Caco-2 (cell line): ENCODE results near the gene MEF2C. TPM values are rescaled to one million over a fixed set of nuclear protein-coding genes. Genes with fewer than 3 reads are reported as not detected.

Experiments used
- BruUV-seq: library from RNA; stranded (reverse); fragments of 400-500 nt; replicated peaks from 2 replicates; lab custom pipeline; 2021; lab: Mats Ljungman, UMichigan
- CTCF ChIA-PET: fragments of 300-600 bp; sonication (Branson Sonifier 250); formaldehyde crosslinking; loops from one replicate; lab custom pipeline; 2022; ENCODE audit warnings: antibody characterized with exemption; lab: Charles Lee
- POLR2A ChIA-PET: fragments of 300-600 bp; sonication (Branson Sonifier 250); formaldehyde crosslinking; loops from one replicate; lab custom pipeline; 2022; ENCODE audit warnings: antibody characterized with exemption; lab: Charles Lee
- DNase-seq, 2 experiments: peaks; one replicate each; pipeline versions ENCODE4 v3.0.0 to v3.0.0-alpha.2; 2020 to 2022
- H3K27me3 ChIP-seq: replicated peaks from 2 replicates; pipeline ENCODE4 v1.6.0; 2011; ENCODE audit warnings: low read length; ENCODE audit not compliant: control insufficient read depth, insufficient read depth
- H3K36me3 ChIP-seq: 2 replicates; pipeline ENCODE4 v1.5.1; 2011; ENCODE audit warnings: low read length; ENCODE audit not compliant: control insufficient read depth, insufficient read depth
- H3K4me1 ChIP-seq: fragments of 250-450 bp; sonication (Bioruptor Pico); 2 replicates; pipeline ENCODE4 v1.5.1; 2020; ENCODE audit warnings: mild to moderate bottlenecking
- H3K4me3 ChIP-seq: 2 replicates; pipeline ENCODE4 v1.5.1; 2011; ENCODE audit warnings: low read depth, mild to moderate bottlenecking, control low read depth, low read length
- H3K9me3 ChIP-seq: fragments of 250-450 bp; sonication (Bioruptor Pico); 2 replicates; pipeline ENCODE4 v1.5.1; 2020; ENCODE audit warnings: mild to moderate bottlenecking, moderate library complexity
- H3K27ac Mint-ChIP-seq: one replicate; pipeline ENCODE4 v1.8.0; 2022; ENCODE audit warnings: mixed read lengths; ENCODE audit not compliant: unreplicated experiment
- H3K27me3 Mint-ChIP-seq: one replicate; pipeline ENCODE4 v1.8.0; 2022; ENCODE audit warnings: mixed read lengths; ENCODE audit not compliant: insufficient read depth, unreplicated experiment
- H3K36me3 Mint-ChIP-seq: one replicate; pipeline ENCODE4 v1.8.0; 2022; ENCODE audit warnings: mild to moderate bottlenecking, mixed read lengths; ENCODE audit not compliant: insufficient read depth, unreplicated experiment
- H3K4me1 Mint-ChIP-seq: one replicate; pipeline ENCODE4 v1.8.0; 2022; ENCODE audit warnings: low read depth, mixed read lengths; ENCODE audit not compliant: unreplicated experiment
- H3K4me3 Mint-ChIP-seq: one replicate; pipeline ENCODE4 v1.8.0; 2022; ENCODE audit warnings: mild to moderate bottlenecking, moderate library complexity, mixed read lengths; ENCODE audit not compliant: unreplicated experiment
- H3K9me3 Mint-ChIP-seq: one replicate; pipeline ENCODE4 v1.8.0; 2022; ENCODE audit warnings: mixed read lengths; ENCODE audit not compliant: unreplicated experiment
- intact Hi-C: fragments of 100-400 bp; cut with micrococcal nuclease; formaldehyde crosslinking; loops from one replicate; pipeline ENCODE4 v1.10.0; 2022; ENCODE audit not compliant: unreplicated experiment
- total RNA-seq: library from RNA; stranded (reverse); gene quantifications from 2 replicates; pipeline ENCODE4 v1.2.3, GENCODE V29; 2022
- TF ChIP-seq, protein P1 (sequence below), 2 experiments: fragments of 200-600 bp in 1 of 2; IDR thresholded peaks; 1 replicate in 1 of 2; 2 replicates in 1 of 2; pipeline versions ENCODE4 v1.5.1 to v1.8.0; 2011 to 2022; ENCODE audit warnings: antibody characterized with exemption in 1 of 2, control low read depth in 1 of 2, inconsistent platforms in 1 of 2, low read depth in 1 of 2, low read length in 1 of 2, mild to moderate bottlenecking in 1 of 2, moderate library complexity in 1 of 2; ENCODE audit not compliant: insufficient read depth in 1 of 2, severe bottlenecking in 1 of 2, unreplicated experiment in 1 of 2

The MEF2C gene
- total RNA-seq, 1 experiment from 2014 or later: 1.5 TPM

DNA sequence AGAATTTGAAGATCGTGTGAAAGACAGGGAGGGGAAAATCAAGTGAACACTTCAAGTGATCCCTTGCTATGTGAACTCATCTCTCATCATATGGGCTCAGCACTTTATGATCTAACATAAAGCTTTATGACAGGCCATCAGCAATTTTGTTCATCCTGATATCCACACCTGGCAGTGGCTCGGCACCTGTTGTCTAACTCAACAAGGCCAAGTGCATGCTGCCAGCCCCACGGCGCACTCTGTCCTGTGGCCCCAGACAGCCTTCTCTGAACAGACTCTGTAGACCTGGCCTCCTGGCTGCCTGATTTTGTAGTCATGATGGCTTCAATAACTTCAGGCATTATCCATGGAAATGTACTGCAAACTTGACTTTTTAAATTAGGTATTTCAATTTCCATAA lies 106.3 kb downstream of the MEF2C start:
- no TSS peak for BruUV-seq
- H3K9me3 Mint-ChIP-seq: no peaks in the 10 kb centered on the region
- no peaks in the 10 kb centered on the region for H3K36me3 ChIP-seq
- H3K4me3 Mint-ChIP-seq: no peak overlapping the region
- no peaks in the 10 kb centered on the region for H3K9me3 ChIP-seq
- no peak for DNase-seq
- H3K27me3 ChIP-seq: no peaks in the 10 kb centered on the region
- CTCF ChIA-PET: no interaction called here
- no peaks in the 10 kb centered on the region for H3K4me1 ChIP-seq
- TF ChIP-seq, protein P1, sequence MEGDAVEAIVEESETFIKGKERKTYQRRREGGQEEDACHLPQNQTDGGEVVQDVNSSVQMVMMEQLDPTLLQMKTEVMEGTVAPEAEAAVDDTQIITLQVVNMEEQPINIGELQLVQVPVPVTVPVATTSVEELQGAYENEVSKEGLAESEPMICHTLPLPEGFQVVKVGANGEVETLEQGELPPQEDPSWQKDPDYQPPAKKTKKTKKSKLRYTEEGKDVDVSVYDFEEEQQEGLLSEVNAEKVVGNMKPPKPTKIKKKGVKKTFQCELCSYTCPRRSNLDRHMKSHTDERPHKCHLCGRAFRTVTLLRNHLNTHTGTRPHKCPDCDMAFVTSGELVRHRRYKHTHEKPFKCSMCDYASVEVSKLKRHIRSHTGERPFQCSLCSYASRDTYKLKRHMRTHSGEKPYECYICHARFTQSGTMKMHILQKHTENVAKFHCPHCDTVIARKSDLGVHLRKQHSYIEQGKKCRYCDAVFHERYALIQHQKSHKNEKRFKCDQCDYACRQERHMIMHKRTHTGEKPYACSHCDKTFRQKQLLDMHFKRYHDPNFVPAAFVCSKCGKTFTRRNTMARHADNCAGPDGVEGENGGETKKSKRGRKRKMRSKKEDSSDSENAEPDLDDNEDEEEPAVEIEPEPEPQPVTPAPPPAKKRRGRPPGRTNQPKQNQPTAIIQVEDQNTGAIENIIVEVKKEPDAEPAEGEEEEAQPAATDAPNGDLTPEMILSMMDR (IDR thresholded peaks at IDR 0.05; ENCODE audit: insufficient read depth in 1 of 2, low read depth in 1 of 2, low read length in 1 of 2, severe bottlenecking in 1 of 2, unreplicated experiment in 1 of 2): no peak
- H3K4me3 ChIP-seq: no peak overlapping the region
- POLR2A ChIA-PET: no interaction called here
- no peaks in the 10 kb centered on the region for H3K4me1 Mint-ChIP-seq
- H3K27ac Mint-ChIP-seq: no peak overlapping the region
- intact Hi-C loops: no loop called here
- H3K27me3 Mint-ChIP-seq: no peaks in the 10 kb centered on the region
- H3K36me3 Mint-ChIP-seq: no peaks in the 10 kb centered on the region

DNA sequence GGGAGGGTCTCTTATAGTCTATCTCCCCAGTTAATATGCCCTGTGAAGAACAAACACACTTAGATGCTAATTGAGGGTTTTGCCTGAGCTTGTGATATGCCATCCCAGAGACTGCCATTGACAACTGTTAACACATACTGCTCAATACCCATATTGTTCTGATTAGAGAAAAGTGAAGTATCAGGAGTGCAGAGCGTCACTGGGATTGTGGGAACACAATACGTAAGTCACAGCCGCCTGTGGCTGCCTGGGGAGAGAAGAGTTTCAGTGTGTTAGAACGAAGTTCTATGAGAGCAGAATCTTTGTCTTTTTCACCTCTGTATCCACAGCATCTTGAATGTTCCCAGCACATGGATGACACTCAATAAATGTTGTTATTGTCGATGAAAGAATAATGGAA lies 110.2 kb downstream of the MEF2C start:
- ChIA-PET CTCF (no interaction called here), POLR2A (no interaction called here)
- Histone ChIP-seq H3K4me3 (no peak overlapping the region), H3K9me3 (no peaks in the 10 kb centered on the region), H3K4me1 (no peaks in the 10 kb centered on the region), H3K27me3 (no peaks in the 10 kb centered on the region), H3K36me3 (no peaks in the 10 kb centered on the region)
- Mint-ChIP-seq H3K4me1 (no peaks in the 10 kb centered on the region), H3K9me3 (no peaks in the 10 kb centered on the region), H3K27ac (no peak overlapping the region), H3K27me3 (peaks cover 2% of the 10 kb centered on the region), H3K4me3 (no peak overlapping the region), H3K36me3 (no peaks in the 10 kb centered on the region)
- TF ChIP-seq, protein P1 (IDR thresholded peaks at IDR 0.05; ENCODE audit: insufficient read depth in 1 of 2, low read depth in 1 of 2, low read length in 1 of 2, severe bottlenecking in 1 of 2, unreplicated experiment in 1 of 2): no peak
- DNase-seq: no peak
- BruUV-seq: no TSS peak
- intact Hi-C loops: no loop called here

DNA sequence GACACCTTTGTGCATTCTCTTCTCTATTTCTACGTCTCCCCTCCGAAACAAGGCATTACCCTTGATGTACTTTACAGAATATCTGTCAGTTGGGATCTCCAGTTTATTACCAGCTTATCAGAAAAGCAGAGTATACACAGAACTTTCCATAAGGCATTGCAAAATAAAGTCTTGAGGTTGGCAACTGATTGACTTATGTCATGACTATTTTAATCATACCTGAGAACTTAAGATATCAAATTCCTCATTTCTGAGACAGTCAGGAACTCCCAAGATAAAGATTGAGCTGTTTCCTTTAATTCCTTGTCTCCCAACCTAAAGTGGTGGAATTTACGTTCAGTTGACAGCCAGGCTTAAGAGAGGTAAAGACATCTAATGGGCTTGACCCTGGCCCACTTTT lies 110.9 kb downstream of the MEF2C start:
- no peaks in the 10 kb centered on the region for H3K9me3 Mint-ChIP-seq
- no peak overlapping the region for H3K27ac Mint-ChIP-seq
- intact Hi-C loops: no loop called here
- H3K36me3 ChIP-seq: no peaks in the 10 kb centered on the region
- POLR2A ChIA-PET: no interaction called here
- H3K9me3 ChIP-seq: no peaks in the 10 kb centered on the region
- no peak for DNase-seq
- H3K4me1 ChIP-seq: no peaks in the 10 kb centered on the region
- H3K36me3 Mint-ChIP-seq: no peaks in the 10 kb centered on the region
- CTCF ChIA-PET: interaction anchor here (0.6 kb wide), 1 partner anchor 1764 kb away, joined by 6 read pairs; no protein-coding TSS in a partner anchor
- H3K27me3 ChIP-seq: no peaks in the 10 kb centered on the region
- H3K27me3 Mint-ChIP-seq: peaks cover 2% of the 10 kb centered on the region
- no peak overlapping the region for H3K4me3 ChIP-seq
- no peaks in the 10 kb centered on the region for H3K4me1 Mint-ChIP-seq
- no peak overlapping the region for H3K4me3 Mint-ChIP-seq
- BruUV-seq: no TSS peak
- TF ChIP-seq, protein P1 (IDR thresholded peaks at IDR 0.05; ENCODE audit: insufficient read depth in 1 of 2, low read depth in 1 of 2, low read length in 1 of 2, severe bottlenecking in 1 of 2, unreplicated experiment in 1 of 2): no peak
